Liver (tissue), 9 donors: ENCODE results near the gene TLE4. TPM values are rescaled to one million over a fixed set of nuclear protein-coding genes. Genes with fewer than 3 reads are reported as not detected.

Source experiments
- DNase-seq: peaks from one replicate; pipeline ENCODE4 v3.0.0-alpha.2; 2017; ENCODE audit warnings: low spot score
- H3K27ac ChIP-seq, 2 donors: one replicate each; pipeline ENCODE4 v1.7.0; 2013; ENCODE audit warnings: inconsistent platforms in 2 of 2, low read length in 2 of 2, control low read depth in 1 of 2, low read depth in 1 of 2, mild to moderate bottlenecking in 1 of 2
- H3K27me3 ChIP-seq, 4 donors: one replicate each; pipeline versions ENCODE4 v1.6.1 to v1.7.0; 2013; ENCODE audit warnings: low read length in 3 of 4, inconsistent platforms in 1 of 4, mild to moderate bottlenecking in 1 of 4, moderate library complexity in 1 of 4; ENCODE audit not compliant: control insufficient read depth in 4 of 4, insufficient read depth in 4 of 4
- H3K36me3 ChIP-seq, 4 donors: one replicate each; pipeline versions ENCODE4 v1.6.1 to v1.7.0; 2013; ENCODE audit warnings: low read length in 3 of 4, mild to moderate bottlenecking in 3 of 4, low read depth in 1 of 4, moderate library complexity in 1 of 4; ENCODE audit not compliant: control insufficient read depth in 4 of 4, insufficient read depth in 3 of 4
- H3K4me1 ChIP-seq, 4 donors: one replicate each; pipeline versions ENCODE4 v1.6.1 to v1.7.0; 2013; ENCODE audit warnings: low read length in 3 of 4, mild to moderate bottlenecking in 3 of 4, moderate library complexity in 1 of 4; ENCODE audit not compliant: control insufficient read depth in 4 of 4, insufficient read depth in 4 of 4
- H3K4me3 ChIP-seq, 3 donors: one replicate each; pipeline versions ENCODE4 v1.6.1 to v1.7.0; 2013; ENCODE audit warnings: low read length in 3 of 3, control low read depth in 1 of 3, low read depth in 1 of 3, mild to moderate bottlenecking in 1 of 3
- H3K9ac ChIP-seq, 2 donors: one replicate each; pipeline ENCODE4 v1.7.0; 2013; ENCODE audit warnings: low read length in 2 of 2, mild to moderate bottlenecking in 2 of 2, moderate library complexity in 2 of 2, control low read depth in 1 of 2, low read depth in 1 of 2
- H3K9me3 ChIP-seq, 4 donors: one replicate each; pipeline versions ENCODE4 v1.6.1 to v1.7.0; 2013; ENCODE audit warnings: low read length in 3 of 4; ENCODE audit not compliant: control insufficient read depth in 4 of 4
- ATF3 ChIP-seq: IDR thresholded peaks from 2 replicates; pipeline ENCODE4 v1.6.1; 2016; ENCODE audit warnings: antibody characterized with exemption
- CTCF ChIP-seq: fragments of 150-350 bp; IDR thresholded peaks from 2 replicates; pipeline ENCODE4 v1.5.1; 2017; ENCODE audit warnings: improper control_type of control experiment, low read depth, low read length; ENCODE audit not compliant: missing input control
- EGR1 ChIP-seq, 2 donors: IDR thresholded peaks; 2 replicates each; pipeline ENCODE4 v1.6.1; 2016 to 2018; ENCODE audit warnings: antibody characterized with exemption in 2 of 2, low read depth in 2 of 2
- FOXA1 ChIP-seq: IDR thresholded peaks from 2 replicates; pipeline ENCODE4 v1.6.1; 2016; ENCODE audit warnings: antibody characterized with exemption
- FOXA2 ChIP-seq: IDR thresholded peaks from 2 replicates; pipeline ENCODE4 v1.6.1; 2016; ENCODE audit warnings: antibody characterized with exemption
- GABPA ChIP-seq, 2 donors: IDR thresholded peaks in 1 of 2; conservative IDR thresholded peaks in 1 of 2; 2 replicates each; pipeline ENCODE4 v1.6.1; 2016; ENCODE audit warnings: antibody characterized with exemption in 2 of 2, mild to moderate bottlenecking in 1 of 2, moderate library complexity in 1 of 2
- HNF4A ChIP-seq, 2 donors: conservative IDR thresholded peaks; 2 replicates each; pipeline ENCODE4 v1.6.1; 2016; ENCODE audit warnings: antibody characterized with exemption in 2 of 2, mild to moderate bottlenecking in 2 of 2
- HNF4G ChIP-seq: IDR thresholded peaks from 2 replicates; pipeline ENCODE4 v1.6.1; 2016; ENCODE audit warnings: antibody characterized with exemption
- JUND ChIP-seq, 2 donors: IDR thresholded peaks; 2 replicates each; pipeline ENCODE4 v1.6.1; 2016; ENCODE audit warnings: antibody characterized with exemption in 2 of 2
- MAX ChIP-seq: IDR thresholded peaks from 2 replicates; pipeline ENCODE4 v1.6.1; 2016; ENCODE audit warnings: antibody characterized with exemption
- NR2F2 ChIP-seq: IDR thresholded peaks from 2 replicates; pipeline ENCODE4 v1.6.1; 2016; ENCODE audit warnings: antibody characterized with exemption
- RAD21 ChIP-seq, 2 donors: IDR thresholded peaks; 2 replicates each; pipeline ENCODE4 v1.6.1; 2016; ENCODE audit warnings: antibody characterized with exemption in 2 of 2, mild to moderate bottlenecking in 2 of 2
- REST ChIP-seq: IDR thresholded peaks from 2 replicates; pipeline ENCODE4 v1.6.1; 2016; ENCODE audit warnings: antibody characterized with exemption, mild to moderate bottlenecking
- RXRA ChIP-seq, 2 donors: IDR thresholded peaks; 2 replicates each; pipeline ENCODE4 v1.6.1; 2017 to 2018; ENCODE audit warnings: antibody characterized with exemption in 2 of 2, mild to moderate bottlenecking in 1 of 2
- SP1 ChIP-seq: IDR thresholded peaks from 2 replicates; pipeline ENCODE4 v1.6.1; 2018; ENCODE audit warnings: antibody characterized with exemption, mild to moderate bottlenecking
- TAF1 ChIP-seq: conservative IDR thresholded peaks from 2 replicates; pipeline ENCODE4 v1.6.1; 2016; ENCODE audit warnings: antibody characterized with exemption, mild to moderate bottlenecking
- YY1 ChIP-seq: IDR thresholded peaks from 2 replicates; pipeline ENCODE4 v1.6.1; 2016; ENCODE audit warnings: antibody characterized with exemption, mild to moderate bottlenecking
- ZBTB33 ChIP-seq: IDR thresholded peaks from 2 replicates; pipeline ENCODE4 v1.6.1; 2016; ENCODE audit warnings: antibody characterized with exemption
- WGBS: extraction: QIAGEN DNeasy Blood & Tissue Kit; methylation state at CpG from one replicate; pipeline ENCODE4 v1.1.7; 2013; 5-methylcytosine and 5-hydroxymethylcytosine counted together
- polyA plus RNA-seq, 2 donors: library from polyadenylated mRNA; stranded (reverse) in 1 of 2; unstranded in 1 of 2; fragments of 200-250 nt in 1 of 2; fragments of >200 nt in 1 of 2; fragmentation: Nextera tagmentation in 1 of 2; extraction: Ambion mirVana in 1 of 2; gene quantifications; one replicate each; pipeline versions ENCODE4 v1.2.1 to v1.2.3, GENCODE V29; 2013 to 2015
- total RNA-seq, 2 donors: library from RNA; depleted of rRNA; stranded (reverse); fragments of >200 nt; gene quantifications; one replicate each; pipeline ENCODE4 v1.2.3, GENCODE V29; 2014
- donor health status: healthy.
- donor health status: healthy.
- donor health status: healthy.
- donor health status: healthy.
- donor health status: healthy.

TLE4 gene
- total and polyA plus RNA-seq, 4 donors: 2.5 to 6.6 (median 4.7) TPM

- WGBS: 94% methylated on average over 4 of the region's 4 CpGs
- TF ChIP-seq HNF4A (conservative IDR thresholded peaks at IDR 0.05) (no peak), TAF1 (no peak), RXRA (IDR thresholded peaks at IDR 0.05) (no peak), YY1 (no peak), SP1 (no peak), GABPA (IDR thresholded peaks at IDR 0.05 in 1 of 2, conservative IDR thresholded peaks at IDR 0.05 in 1 of 2) (no peak)
- no peaks in the 10 kb centered on the region for H3K27me3 ChIP-seq
- no peak for DNase-seq
- H3K9ac ChIP-seq: no peak overlapping the region
- H3K4me1 ChIP-seq: no peaks in the 10 kb centered on the region
- no peaks in the 10 kb centered on the region for H3K9me3 ChIP-seq
- no peaks in the 10 kb centered on the region for H3K36me3 ChIP-seq
- H3K4me3 ChIP-seq: no peak overlapping the region
- no peak overlapping the region for H3K27ac ChIP-seq
Measured at GRCh38 chr9:79689576-79689975, 117.8 kb downstream of the TLE4 start.

- Histone ChIP-seq H3K9me3 (no peaks in the 10 kb centered on the region), H3K36me3 (no peaks in the 10 kb centered on the region), H3K27me3 (no peaks in the 10 kb centered on the region), H3K9ac (no peak overlapping the region), H3K27ac (no peak overlapping the region), H3K4me3 (no peak overlapping the region), H3K4me1 (no peaks in the 10 kb centered on the region)
- no peak for TF ChIP-seq FOXA2
- no peak for TF ChIP-seq EGR1 (IDR thresholded peaks at IDR 0.05; ENCODE audit: low read depth in 2 of 2)
- no peak for TF ChIP-seq YY1
- TF ChIP-seq NR2F2: no peak
- TF ChIP-seq GABPA (IDR thresholded peaks at IDR 0.05 in 1 of 2, conservative IDR thresholded peaks at IDR 0.05 in 1 of 2): no peak
- TF ChIP-seq SP1: no peak
- TF ChIP-seq RAD21 (IDR thresholded peaks at IDR 0.05): no peak
- TF ChIP-seq TAF1: no peak
- no peak for TF ChIP-seq MAX
- 96% methylated on average over 5 of the region's 5 CpGs for WGBS
- DNase-seq: no peak
Measured at GRCh38 chr9:79691496-79691895, 119.7 kb downstream of the TLE4 start.

GRCh38 chr9:79692857-79693571, 121.2 kb downstream of the TLE4 start:
- no peak overlapping the region for H3K9ac ChIP-seq
- no peak overlapping the region for H3K4me3 ChIP-seq
- TF ChIP-seq GABPA (IDR thresholded peaks at IDR 0.05 in 1 of 2, conservative IDR thresholded peaks at IDR 0.05 in 1 of 2) (no peak), REST (no peak), EGR1 (IDR thresholded peaks at IDR 0.05; ENCODE audit: low read depth in 2 of 2) (no peak), NR2F2 (no peak), FOXA1 (no peak), ZBTB33 (no peak), MAX (no peak), CTCF (no peak), FOXA2 (no peak), TAF1 (no peak), HNF4A (conservative IDR thresholded peaks at IDR 0.05) (no peak), SP1 (no peak), RAD21 (IDR thresholded peaks at IDR 0.05) (no peak), RXRA (IDR thresholded peaks at IDR 0.05) (no peak), JUND (IDR thresholded peaks at IDR 0.05) (no peak), ATF3 (no peak), YY1 (no peak), HNF4G (no peak)
- H3K27ac ChIP-seq: no peak overlapping the region
- H3K9me3 ChIP-seq: no peaks in the 10 kb centered on the region
- H3K27me3 ChIP-seq: no peaks in the 10 kb centered on the region
- no peak for DNase-seq
- H3K36me3 ChIP-seq: no peaks in the 10 kb centered on the region
- WGBS: 82% methylated on average over 7 of the region's 7 CpGs
- H3K4me1 ChIP-seq: no peaks in the 10 kb centered on the region
